Liver (tissue), 3 donors: ENCODE measurements around the gene MELTF.

Source experiments
- HNF4A ChIP-seq, 2 donors: conservative IDR thresholded peaks; 2 replicates each; pipeline ENCODE4 v1.6.1; 2016; ENCODE audit warnings: antibody characterized with exemption in 2 of 2, mild to moderate bottlenecking in 2 of 2
- RAD21 ChIP-seq, 2 donors: IDR thresholded peaks; 2 replicates each; pipeline ENCODE4 v1.6.1; 2016; ENCODE audit warnings: antibody characterized with exemption in 2 of 2, mild to moderate bottlenecking in 2 of 2
- SP1 ChIP-seq: IDR thresholded peaks from 2 replicates; pipeline ENCODE4 v1.6.1; 2018; ENCODE audit warnings: antibody characterized with exemption, mild to moderate bottlenecking
- TF ChIP-seq, protein P1 (sequence below): fragments of 150-350 bp; IDR thresholded peaks from 2 replicates; pipeline ENCODE4 v1.5.1; 2017; ENCODE audit warnings: improper control_type of control experiment, low read depth, low read length; ENCODE audit not compliant: missing input control
- TF ChIP-seq, protein P2 (sequence below): IDR thresholded peaks from 2 replicates; pipeline ENCODE4 v1.6.1; 2016; ENCODE audit warnings: antibody characterized with exemption
- donor health status: healthy.
- donor health status: healthy.

DNA sequence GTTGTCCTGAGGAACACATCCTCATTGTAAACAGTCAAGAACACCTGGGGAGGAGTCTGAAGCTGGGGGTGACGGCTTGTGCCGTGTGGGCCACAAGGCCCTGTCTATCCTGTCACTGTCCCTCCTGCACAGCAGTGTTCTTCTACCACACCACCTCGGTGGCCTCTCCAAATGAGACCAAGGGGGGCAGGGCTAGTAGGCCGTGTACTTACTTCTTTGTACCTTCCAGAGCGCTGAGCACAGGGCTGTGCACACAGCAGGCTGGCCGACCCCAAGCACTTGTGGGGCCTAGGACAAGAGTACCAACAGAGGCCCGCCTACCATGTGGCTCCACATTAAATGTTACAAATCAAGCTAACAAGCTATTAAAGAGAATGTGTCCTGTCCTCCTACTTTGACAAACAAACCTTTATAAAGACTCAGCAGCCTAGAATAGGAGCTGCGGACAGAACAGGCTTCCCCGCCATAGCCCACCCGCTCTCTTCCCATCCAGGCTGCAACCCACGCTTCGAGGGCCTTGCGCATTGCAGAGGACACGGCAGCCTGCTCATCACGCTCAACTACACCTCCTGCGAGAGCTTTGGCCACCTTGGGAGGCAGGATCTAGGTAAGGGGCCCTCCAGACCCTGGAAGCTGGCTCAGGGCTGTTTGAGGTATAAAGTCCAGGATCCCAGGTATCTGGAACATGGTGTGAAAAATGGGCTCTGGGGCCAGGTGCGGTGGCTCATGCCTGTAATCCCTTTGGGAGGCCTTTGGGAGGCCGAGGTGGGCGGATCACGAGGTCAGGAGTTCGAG, 30.5 kb downstream of the MELTF start:
- TF ChIP-seq, protein P1, sequence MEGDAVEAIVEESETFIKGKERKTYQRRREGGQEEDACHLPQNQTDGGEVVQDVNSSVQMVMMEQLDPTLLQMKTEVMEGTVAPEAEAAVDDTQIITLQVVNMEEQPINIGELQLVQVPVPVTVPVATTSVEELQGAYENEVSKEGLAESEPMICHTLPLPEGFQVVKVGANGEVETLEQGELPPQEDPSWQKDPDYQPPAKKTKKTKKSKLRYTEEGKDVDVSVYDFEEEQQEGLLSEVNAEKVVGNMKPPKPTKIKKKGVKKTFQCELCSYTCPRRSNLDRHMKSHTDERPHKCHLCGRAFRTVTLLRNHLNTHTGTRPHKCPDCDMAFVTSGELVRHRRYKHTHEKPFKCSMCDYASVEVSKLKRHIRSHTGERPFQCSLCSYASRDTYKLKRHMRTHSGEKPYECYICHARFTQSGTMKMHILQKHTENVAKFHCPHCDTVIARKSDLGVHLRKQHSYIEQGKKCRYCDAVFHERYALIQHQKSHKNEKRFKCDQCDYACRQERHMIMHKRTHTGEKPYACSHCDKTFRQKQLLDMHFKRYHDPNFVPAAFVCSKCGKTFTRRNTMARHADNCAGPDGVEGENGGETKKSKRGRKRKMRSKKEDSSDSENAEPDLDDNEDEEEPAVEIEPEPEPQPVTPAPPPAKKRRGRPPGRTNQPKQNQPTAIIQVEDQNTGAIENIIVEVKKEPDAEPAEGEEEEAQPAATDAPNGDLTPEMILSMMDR, result no peak
- TF ChIP-seq RAD21 (IDR thresholded peaks at IDR 0.05), result no peak
- no peak for TF ChIP-seq SP1
- TF ChIP-seq, protein P2, sequence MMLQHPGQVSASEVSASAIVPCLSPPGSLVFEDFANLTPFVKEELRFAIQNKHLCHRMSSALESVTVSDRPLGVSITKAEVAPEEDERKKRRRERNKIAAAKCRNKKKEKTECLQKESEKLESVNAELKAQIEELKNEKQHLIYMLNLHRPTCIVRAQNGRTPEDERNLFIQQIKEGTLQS, result no peak
- no peak for TF ChIP-seq HNF4A (conservative IDR thresholded peaks at IDR 0.05)
